NB4 (cell line): ENCODE data around the gene SST.

Experiments used
- MYC ChIP-seq: IDR thresholded peaks from 2 replicates; pipeline ENCODE4 v1.6.1; 2011; ENCODE audit warnings: low read depth, low read length
- TF ChIP-seq, protein P1 (sequence below): IDR thresholded peaks from one replicate; pipeline ENCODE4 v1.5.1; 2012; ENCODE audit warnings: low read depth, low read length

DNA sequence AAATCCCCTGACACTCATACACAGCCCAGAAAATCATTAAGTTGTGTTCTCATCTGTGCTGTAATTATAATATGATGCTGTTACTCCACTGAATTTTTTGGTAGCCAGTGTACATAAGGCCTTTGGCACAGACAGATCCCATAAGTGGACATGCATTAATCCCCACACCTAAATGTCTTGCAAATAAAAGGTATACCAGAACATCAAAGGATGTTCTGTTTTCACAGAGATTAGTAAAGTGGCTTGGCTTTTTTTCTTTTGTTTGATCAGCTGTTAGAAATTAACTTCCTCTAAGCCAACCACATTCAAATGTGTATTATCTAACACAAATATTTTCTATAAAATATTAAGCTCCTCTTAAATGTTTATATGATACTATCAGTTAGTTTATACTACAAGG, 2.7 kb downstream of the SST start:
- no peak for TF ChIP-seq MYC
- TF ChIP-seq, protein P1, sequence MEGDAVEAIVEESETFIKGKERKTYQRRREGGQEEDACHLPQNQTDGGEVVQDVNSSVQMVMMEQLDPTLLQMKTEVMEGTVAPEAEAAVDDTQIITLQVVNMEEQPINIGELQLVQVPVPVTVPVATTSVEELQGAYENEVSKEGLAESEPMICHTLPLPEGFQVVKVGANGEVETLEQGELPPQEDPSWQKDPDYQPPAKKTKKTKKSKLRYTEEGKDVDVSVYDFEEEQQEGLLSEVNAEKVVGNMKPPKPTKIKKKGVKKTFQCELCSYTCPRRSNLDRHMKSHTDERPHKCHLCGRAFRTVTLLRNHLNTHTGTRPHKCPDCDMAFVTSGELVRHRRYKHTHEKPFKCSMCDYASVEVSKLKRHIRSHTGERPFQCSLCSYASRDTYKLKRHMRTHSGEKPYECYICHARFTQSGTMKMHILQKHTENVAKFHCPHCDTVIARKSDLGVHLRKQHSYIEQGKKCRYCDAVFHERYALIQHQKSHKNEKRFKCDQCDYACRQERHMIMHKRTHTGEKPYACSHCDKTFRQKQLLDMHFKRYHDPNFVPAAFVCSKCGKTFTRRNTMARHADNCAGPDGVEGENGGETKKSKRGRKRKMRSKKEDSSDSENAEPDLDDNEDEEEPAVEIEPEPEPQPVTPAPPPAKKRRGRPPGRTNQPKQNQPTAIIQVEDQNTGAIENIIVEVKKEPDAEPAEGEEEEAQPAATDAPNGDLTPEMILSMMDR = no peak
